ENCODE results near the gene SIX3. TPM values are rescaled to one million over a fixed set of nuclear protein-coding genes. Genes with fewer than 3 reads are reported as not detected.
A peak's percentile ranks its signal among the peaks of the same experiment; 100 is the strongest.

The SIX3 gene
- total and polyA plus RNA-seq, 11 donors, result not detected

DNA sequence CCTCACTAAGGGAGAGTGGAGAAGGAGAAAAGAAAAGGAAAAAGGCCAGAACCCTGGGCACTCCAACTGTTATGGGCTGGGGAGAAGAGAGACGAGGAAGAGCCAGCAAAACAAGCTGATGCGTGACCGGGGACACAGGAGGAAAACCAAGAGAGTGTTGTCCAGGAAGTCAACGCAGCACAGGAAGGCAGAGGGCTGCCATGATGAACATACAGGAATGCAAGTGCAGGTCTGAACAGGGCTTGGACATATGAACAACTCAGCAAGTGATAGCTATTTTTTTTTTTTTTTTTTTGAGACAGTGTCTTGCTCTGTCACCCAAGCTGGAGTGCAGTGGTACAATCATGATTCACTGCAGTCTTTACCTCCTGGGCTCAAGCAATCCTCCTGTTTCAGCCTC, 28.4 kb downstream of the SIX3 start:
- TF ChIP-seq, protein P1, sequence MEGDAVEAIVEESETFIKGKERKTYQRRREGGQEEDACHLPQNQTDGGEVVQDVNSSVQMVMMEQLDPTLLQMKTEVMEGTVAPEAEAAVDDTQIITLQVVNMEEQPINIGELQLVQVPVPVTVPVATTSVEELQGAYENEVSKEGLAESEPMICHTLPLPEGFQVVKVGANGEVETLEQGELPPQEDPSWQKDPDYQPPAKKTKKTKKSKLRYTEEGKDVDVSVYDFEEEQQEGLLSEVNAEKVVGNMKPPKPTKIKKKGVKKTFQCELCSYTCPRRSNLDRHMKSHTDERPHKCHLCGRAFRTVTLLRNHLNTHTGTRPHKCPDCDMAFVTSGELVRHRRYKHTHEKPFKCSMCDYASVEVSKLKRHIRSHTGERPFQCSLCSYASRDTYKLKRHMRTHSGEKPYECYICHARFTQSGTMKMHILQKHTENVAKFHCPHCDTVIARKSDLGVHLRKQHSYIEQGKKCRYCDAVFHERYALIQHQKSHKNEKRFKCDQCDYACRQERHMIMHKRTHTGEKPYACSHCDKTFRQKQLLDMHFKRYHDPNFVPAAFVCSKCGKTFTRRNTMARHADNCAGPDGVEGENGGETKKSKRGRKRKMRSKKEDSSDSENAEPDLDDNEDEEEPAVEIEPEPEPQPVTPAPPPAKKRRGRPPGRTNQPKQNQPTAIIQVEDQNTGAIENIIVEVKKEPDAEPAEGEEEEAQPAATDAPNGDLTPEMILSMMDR (IDR thresholded peaks at IDR 0.05), result no peak
- no peak for TF ChIP-seq POLR2A (IDR thresholded peaks at IDR 0.05)
- H3K4me1 ChIP-seq, result peaks cover 0 to 8% (median 0%) of the 10 kb centered on the region in 12 donors
- no peak overlapping the region for H3K27ac ChIP-seq
- no peaks in the 10 kb centered on the region for H3K9me3 ChIP-seq
- H3K36me3 ChIP-seq, result no peaks in the 10 kb centered on the region
- WGBS, 4 donors, result 68 to 82% (median 76%) methylated on average over 4 of the region's 4 CpGs
- peaks cover 0 to 56% (median 6%) of the 10 kb centered on the region in 9 donors for H3K27me3 ChIP-seq
- H3K4me3 ChIP-seq, result no peak overlapping the region
- DNase-seq, result no peak
- ATAC-seq, result no peak
- intact Hi-C loops (cut with DNase I), result no loop called here

DNA sequence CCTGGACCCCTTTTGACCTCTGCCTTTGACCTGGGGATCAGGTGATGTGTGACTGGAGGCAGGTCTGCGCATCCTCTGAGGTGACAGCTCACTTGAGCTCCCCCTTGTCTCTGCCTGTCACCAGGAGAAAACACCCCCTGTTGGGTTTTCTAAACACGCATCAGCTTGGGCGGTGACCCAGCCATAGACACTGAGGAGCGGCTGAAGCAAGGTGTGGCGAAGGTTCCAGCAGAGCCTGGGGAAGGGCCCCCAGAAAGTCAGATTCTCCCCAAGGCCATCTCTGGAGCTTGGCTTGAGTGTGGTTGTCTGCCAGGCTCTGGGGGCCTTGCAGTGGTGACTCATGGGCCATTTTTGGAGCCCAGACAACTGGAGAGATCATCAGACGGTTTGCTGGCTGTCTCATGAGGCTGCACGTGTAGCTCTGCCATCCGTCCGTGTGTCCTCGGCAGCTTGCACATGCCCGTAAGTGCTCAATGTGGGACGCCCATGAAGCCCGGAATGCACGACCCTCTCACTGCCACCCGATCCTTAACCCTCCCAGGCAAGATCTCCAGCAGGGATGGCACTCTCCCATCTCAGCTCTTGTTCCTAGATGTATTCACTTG, 29.4 kb downstream of the SIX3 start:
- no peak for ATAC-seq
- 68 to 84% (median 74%) methylated on average over 14 to 15 of the region's 15 CpGs for WGBS, 4 donors

DNA sequence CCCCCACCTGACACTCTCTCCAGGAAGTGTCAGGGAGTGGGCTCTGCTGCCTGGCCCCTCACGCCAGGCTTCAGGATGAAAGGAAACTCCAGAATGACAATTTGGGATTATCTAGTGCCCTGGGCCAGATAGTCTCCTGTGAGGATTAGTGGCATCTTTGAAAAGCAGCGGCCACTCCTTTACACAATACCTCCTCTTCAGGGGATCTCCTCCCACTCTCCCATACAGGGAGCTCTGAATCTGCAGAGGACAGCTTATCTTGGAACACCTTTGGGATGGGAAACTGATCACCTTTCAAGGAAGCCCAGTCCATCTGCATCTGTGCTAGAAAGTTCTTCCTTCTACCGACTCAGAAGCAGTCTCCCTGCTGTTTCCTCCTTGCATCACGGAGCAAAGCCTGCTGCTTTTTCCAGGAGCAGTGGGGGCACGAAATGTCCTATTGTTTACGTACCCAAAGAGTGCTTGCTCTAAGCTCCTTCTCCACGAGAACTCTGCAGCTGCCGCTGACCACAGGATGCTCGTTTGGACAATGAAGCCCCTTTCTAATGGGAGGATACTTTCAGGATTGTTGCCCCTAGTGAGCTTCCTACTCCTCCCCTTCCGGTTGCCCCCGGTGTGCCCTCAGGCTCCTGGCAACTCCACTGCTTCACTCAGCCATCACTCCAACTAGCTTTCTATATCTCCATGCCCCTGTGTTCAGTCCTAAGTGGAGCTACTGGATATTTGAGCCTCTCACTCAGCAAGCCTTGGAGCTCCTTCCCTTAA, 31.5 kb downstream of the SIX3 start:
- Histone ChIP-seq H3K36me3 (no peaks in the 10 kb centered on the region), H3K4me1 (peaks cover 0 to 8% (median 0%) of the 10 kb centered on the region in 12 donors), H3K27me3 (peaks cover 0 to 66% (median 9%) of the 10 kb centered on the region in 9 donors), H3K27ac (no peak overlapping the region), H3K4me3 (no peak overlapping the region), H3K9me3 (no peaks in the 10 kb centered on the region)
- TF ChIP-seq, protein P1 (IDR thresholded peaks at IDR 0.05), result no peak
- TF ChIP-seq POLR2A (IDR thresholded peaks at IDR 0.05), result no peak
- WGBS, 4 donors, result 17 to 28% (median 23%) methylated on average over 11 of the region's 11 CpGs
- ATAC-seq (no peak), DNase-seq (no peak)
- intact Hi-C loops (cut with DNase I), result no loop called here

More for the DNA sequence above, 29.4 kb downstream of the SIX3 start:
- TF ChIP-seq POLR2A (IDR thresholded peaks at IDR 0.05), result no peak
- TF ChIP-seq, protein P1 (IDR thresholded peaks at IDR 0.05), result no peak
- Histone ChIP-seq H3K4me3 (no peak overlapping the region), H3K27ac (no peak overlapping the region), H3K36me3 (no peaks in the 10 kb centered on the region), H3K27me3 (peaks cover 0 to 56% (median 3%) of the 10 kb centered on the region in 9 donors), H3K4me1 (peaks cover 0 to 8% (median 0%) of the 10 kb centered on the region in 12 donors), H3K9me3 (no peaks in the 10 kb centered on the region)
- no peak for DNase-seq
- intact Hi-C loops (cut with DNase I), result no loop called here

DNA sequence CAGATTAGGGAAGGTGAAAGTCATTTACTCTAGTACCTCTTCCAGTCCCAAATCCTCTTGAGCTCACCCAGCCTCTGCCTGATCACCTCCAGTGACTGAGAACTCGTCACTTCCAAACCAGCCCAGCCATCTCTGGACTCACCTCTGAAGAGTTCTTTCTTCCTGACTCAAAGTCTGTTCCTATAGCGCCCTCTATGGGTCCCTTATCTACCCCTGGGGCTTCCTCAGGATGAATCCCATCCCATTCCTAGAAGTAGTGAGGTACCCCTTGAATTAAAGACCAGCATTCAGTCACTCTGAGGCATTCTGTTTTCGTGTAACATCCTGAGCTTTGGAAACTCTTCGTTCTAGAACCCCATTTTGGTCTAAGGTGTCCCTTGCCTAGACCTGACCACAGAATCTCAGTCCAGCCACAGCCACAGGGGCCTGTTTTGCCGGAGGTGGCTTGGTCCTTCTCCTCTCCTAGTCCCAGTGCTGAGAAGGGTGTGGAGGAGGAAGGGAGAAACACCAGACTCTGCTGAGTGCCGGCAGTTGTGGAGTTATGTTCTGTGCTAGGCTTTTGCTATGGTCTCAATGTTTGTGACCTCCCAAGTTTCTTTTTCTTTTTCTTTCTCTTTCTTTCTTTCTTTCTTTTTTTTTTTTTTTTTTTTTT, 32.7 kb downstream of the SIX3 start:
- WGBS, 4 donors, result 47 to 56% (median 52%) methylated on average over 5 to 6 of the region's 6 CpGs

More for the DNA sequence above, 32.7 kb downstream of the SIX3 start:
- Histone ChIP-seq H3K9me3 (no peaks in the 10 kb centered on the region), H3K27ac (no peak overlapping the region), H3K27me3 (peaks cover 0 to 73% (median 9%) of the 10 kb centered on the region in 9 donors), H3K4me3 (no peak overlapping the region), H3K4me1 (peaks cover 0 to 8% (median 0%) of the 10 kb centered on the region in 12 donors), H3K36me3 (no peaks in the 10 kb centered on the region)
- no peak for TF ChIP-seq POLR2A (IDR thresholded peaks at IDR 0.05)
- TF ChIP-seq, protein P1 (IDR thresholded peaks at IDR 0.05), result peak in 9 of 12 donors; percentile 4 to 38 (median 20)
- DNase-seq (no peak), ATAC-seq (no peak)
- intact Hi-C loops (cut with DNase I), result no loop called here
